ENCODE data around the gene ARIH1.

Gene ARIH1

GRCh38 chr15:72540606-72541237, 66.6 kb downstream of the ARIH1 start:
- no peak for DNase-seq (ENCODE audit: low spot score)

- DNase-seq (ENCODE audit: low spot score), result peak; percentile 1
Observed at GRCh38 chr15:72541674-72542073, 67.5 kb downstream of the ARIH1 start.

- DNase-seq (ENCODE audit: low spot score), result no peak
Observed at GRCh38 chr15:72545156-72545555, 71.0 kb downstream of the ARIH1 start.

GRCh38 chr15:72554471-72555425, 80.6 kb downstream of the ARIH1 start:
- DNase-seq (ENCODE audit: low spot score), result no peak

- no peak for DNase-seq (ENCODE audit: low spot score)
Observed at GRCh38 chr15:72559781-72560180, 85.7 kb downstream of the ARIH1 start.

GRCh38 chr15:72560458-72560857, 86.3 kb downstream of the ARIH1 start:
- DNase-seq (ENCODE audit: low spot score), result no peak

- DNase-seq (ENCODE audit: low spot score), result no peak
Observed at GRCh38 chr15:72562386-72562785, 88.3 kb downstream of the ARIH1 start.

GRCh38 chr15:72562878-72563277, 88.7 kb downstream of the ARIH1 start:
- DNase-seq (ENCODE audit: low spot score), result no peak

- DNase-seq (ENCODE audit: low spot score), result no peak
Observed at GRCh38 chr15:72564091-72564490, 90.0 kb downstream of the ARIH1 start.

- no peak for DNase-seq (ENCODE audit: low spot score)
Observed at GRCh38 chr15:72566973-72567372, 92.8 kb downstream of the ARIH1 start.

GRCh38 chr15:72570059-72570458, 95.9 kb downstream of the ARIH1 start:
- no peak for DNase-seq (ENCODE audit: low spot score)

GRCh38 chr15:72579814-72580213, 105.7 kb downstream of the ARIH1 start:
- no peak for DNase-seq (ENCODE audit: low spot score)

- DNase-seq (ENCODE audit: low spot score), result no peak
Observed at GRCh38 chr15:72584006-72584405, 109.9 kb downstream of the ARIH1 start.

- DNase-seq (ENCODE audit: low spot score), result no peak
Observed at GRCh38 chr15:72585025-72585424, 110.9 kb downstream of the ARIH1 start.

GRCh38 chr15:72585476-72586058, 111.4 kb downstream of the ARIH1 start:
- no peak for DNase-seq (ENCODE audit: low spot score)

GRCh38 chr15:72588096-72588495, 114.0 kb downstream of the ARIH1 start:
- no peak for DNase-seq (ENCODE audit: low spot score)

GRCh38 chr15:72590427-72590826, 116.3 kb downstream of the ARIH1 start:
- DNase-seq (ENCODE audit: low spot score), result no peak

GRCh38 chr15:72591361-72591760, 117.2 kb downstream of the ARIH1 start:
- DNase-seq (ENCODE audit: low spot score), result no peak

GRCh38 chr15:72592097-72592496, 118.0 kb downstream of the ARIH1 start:
- DNase-seq (ENCODE audit: low spot score), result no peak

GRCh38 chr15:72592676-72593075, 118.5 kb downstream of the ARIH1 start:
- DNase-seq (ENCODE audit: low spot score), result no peak

- no peak for DNase-seq (ENCODE audit: low spot score)
Observed at GRCh38 chr15:72593838-72594237, 119.7 kb downstream of the ARIH1 start.

GRCh38 chr15:72599855-72600464, 125.8 kb downstream of the ARIH1 start:
- DNase-seq (ENCODE audit: low spot score), result peak; percentile 24

- DNase-seq (ENCODE audit: low spot score), result no peak
Observed at GRCh38 chr15:72604794-72605193, 130.7 kb downstream of the ARIH1 start.
